Transverse colon (tissue), 4 donors: Measurements from ENCODE around the gene SDSL.

Source experiments
- EP300 ChIP-seq: sonication (generic); formaldehyde crosslinking; IDR thresholded peaks from one replicate; pipeline ENCODE4 v1.6.1; 2017; ENCODE audit warnings: antibody characterized with exemption, low read depth
- POLR2A ChIP-seq: fragments of 450-650 bp; IDR thresholded peaks from one replicate; pipeline ENCODE4 v1.6.1; 2016; ENCODE audit warnings: antibody characterized with exemption, mild to moderate bottlenecking, moderate library complexity
- POLR2AphosphoS5 ChIP-seq, 3 donors: sonication (generic); formaldehyde crosslinking; IDR thresholded peaks; one replicate each; pipeline ENCODE4 v1.6.1; 2016; ENCODE audit warnings: antibody characterized with exemption in 3 of 3
- TF ChIP-seq, protein P1 (sequence below), 5 experiments: fragments of 200-600 bp in 3 of 5; fragments of 450-650 bp in 2 of 5; sonication (generic) in 3 of 5; IDR thresholded peaks; 1 replicate in 2 of 5; 2 replicates in 3 of 5; pipeline ENCODE4 v1.5.1; 2016 to 2017; ENCODE audit warnings: antibody characterized with exemption in 5 of 5, inconsistent platforms in 3 of 5, mild to moderate bottlenecking in 2 of 5, moderate library complexity in 1 of 5

DNA sequence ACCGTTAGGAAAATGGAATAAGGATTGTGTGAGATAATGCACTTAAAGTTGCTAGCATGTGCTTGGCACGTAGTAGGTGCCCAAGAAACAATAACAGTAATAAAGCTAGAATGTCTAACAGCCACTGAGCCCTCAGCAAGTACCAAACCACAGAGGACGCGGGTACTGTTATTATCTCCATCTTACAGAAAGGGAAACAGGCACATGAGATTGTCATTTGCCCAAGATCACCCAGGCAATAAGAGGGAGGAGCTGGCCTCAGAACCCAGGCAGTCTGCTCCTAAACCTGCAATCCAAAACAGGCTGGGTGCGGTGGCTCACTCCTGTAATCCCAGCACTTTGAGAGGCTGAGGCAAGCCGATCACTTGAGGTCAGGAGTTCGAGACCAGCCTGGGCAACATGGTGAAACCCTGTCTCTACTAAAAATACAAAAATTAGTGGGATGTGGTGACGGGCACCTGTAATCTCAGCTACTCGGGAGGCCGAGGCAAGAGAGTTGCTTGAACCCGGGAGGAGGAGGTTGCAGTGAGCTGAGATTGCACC lies 13.4 kb upstream of the SDSL start:
- TF ChIP-seq POLR2AphosphoS5 (IDR thresholded peaks at IDR 0.05) = no peak
- TF ChIP-seq, protein P1, sequence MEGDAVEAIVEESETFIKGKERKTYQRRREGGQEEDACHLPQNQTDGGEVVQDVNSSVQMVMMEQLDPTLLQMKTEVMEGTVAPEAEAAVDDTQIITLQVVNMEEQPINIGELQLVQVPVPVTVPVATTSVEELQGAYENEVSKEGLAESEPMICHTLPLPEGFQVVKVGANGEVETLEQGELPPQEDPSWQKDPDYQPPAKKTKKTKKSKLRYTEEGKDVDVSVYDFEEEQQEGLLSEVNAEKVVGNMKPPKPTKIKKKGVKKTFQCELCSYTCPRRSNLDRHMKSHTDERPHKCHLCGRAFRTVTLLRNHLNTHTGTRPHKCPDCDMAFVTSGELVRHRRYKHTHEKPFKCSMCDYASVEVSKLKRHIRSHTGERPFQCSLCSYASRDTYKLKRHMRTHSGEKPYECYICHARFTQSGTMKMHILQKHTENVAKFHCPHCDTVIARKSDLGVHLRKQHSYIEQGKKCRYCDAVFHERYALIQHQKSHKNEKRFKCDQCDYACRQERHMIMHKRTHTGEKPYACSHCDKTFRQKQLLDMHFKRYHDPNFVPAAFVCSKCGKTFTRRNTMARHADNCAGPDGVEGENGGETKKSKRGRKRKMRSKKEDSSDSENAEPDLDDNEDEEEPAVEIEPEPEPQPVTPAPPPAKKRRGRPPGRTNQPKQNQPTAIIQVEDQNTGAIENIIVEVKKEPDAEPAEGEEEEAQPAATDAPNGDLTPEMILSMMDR (IDR thresholded peaks at IDR 0.05) = no peak
- no peak for TF ChIP-seq EP300
- TF ChIP-seq POLR2A = no peak
